ENCODE data around the gene ANKRD2.

The ANKRD2 gene

GRCh38 chr10:97578171-97578844, 5.7 kb downstream of the ANKRD2 start:
- POLR2A ChIA-PET: no interaction called here
- DNase-seq (ENCODE audit: extremely low spot score): no peak
- TF ChIP-seq LEF1 (IDR thresholded peaks at IDR 0.05; ENCODE audit: borderline replicate concordance) (no peak), BHLHE40 (IDR thresholded peaks at IDR 0.05; ENCODE audit: borderline replicate concordance) (no peak), FOXK2 (IDR thresholded peaks at IDR 0.05) (no peak), ARNT (IDR thresholded peaks at IDR 0.05) (no peak), TARDBP (IDR thresholded peaks at IDR 0.05) (no peak), NFRKB (IDR thresholded peaks at IDR 0.05) (no peak), FOXA1 (IDR thresholded peaks at IDR 0.05) (no peak), SUZ12 (IDR thresholded peaks at IDR 0.05) (no peak), ELF4 (IDR thresholded peaks at IDR 0.05) (no peak), SP1 (IDR thresholded peaks at IDR 0.05) (no peak), CTBP1 (IDR thresholded peaks at IDR 0.05; ENCODE audit: borderline replicate concordance) (no peak), FOXM1 (IDR thresholded peaks at IDR 0.05; ENCODE audit: borderline replicate concordance) (no peak), ZNF384 (IDR thresholded peaks at IDR 0.05) (no peak), HDGF (IDR thresholded peaks at IDR 0.05; ENCODE audit: borderline replicate concordance) (no peak), L3MBTL2 (conservative IDR thresholded peaks at IDR 0.05) (no peak)
- TF ChIP-seq, protein P1, sequence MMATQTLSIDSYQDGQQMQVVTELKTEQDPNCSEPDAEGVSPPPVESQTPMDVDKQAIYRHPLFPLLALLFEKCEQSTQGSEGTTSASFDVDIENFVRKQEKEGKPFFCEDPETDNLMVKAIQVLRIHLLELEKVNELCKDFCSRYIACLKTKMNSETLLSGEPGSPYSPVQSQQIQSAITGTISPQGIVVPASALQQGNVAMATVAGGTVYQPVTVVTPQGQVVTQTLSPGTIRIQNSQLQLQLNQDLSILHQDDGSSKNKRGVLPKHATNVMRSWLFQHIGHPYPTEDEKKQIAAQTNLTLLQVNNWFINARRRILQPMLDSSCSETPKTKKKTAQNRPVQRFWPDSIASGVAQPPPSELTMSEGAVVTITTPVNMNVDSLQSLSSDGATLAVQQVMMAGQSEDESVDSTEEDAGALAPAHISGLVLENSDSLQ (IDR thresholded peaks at IDR 0.05): no peak
- CTCF ChIA-PET: no interaction called here

DNA sequence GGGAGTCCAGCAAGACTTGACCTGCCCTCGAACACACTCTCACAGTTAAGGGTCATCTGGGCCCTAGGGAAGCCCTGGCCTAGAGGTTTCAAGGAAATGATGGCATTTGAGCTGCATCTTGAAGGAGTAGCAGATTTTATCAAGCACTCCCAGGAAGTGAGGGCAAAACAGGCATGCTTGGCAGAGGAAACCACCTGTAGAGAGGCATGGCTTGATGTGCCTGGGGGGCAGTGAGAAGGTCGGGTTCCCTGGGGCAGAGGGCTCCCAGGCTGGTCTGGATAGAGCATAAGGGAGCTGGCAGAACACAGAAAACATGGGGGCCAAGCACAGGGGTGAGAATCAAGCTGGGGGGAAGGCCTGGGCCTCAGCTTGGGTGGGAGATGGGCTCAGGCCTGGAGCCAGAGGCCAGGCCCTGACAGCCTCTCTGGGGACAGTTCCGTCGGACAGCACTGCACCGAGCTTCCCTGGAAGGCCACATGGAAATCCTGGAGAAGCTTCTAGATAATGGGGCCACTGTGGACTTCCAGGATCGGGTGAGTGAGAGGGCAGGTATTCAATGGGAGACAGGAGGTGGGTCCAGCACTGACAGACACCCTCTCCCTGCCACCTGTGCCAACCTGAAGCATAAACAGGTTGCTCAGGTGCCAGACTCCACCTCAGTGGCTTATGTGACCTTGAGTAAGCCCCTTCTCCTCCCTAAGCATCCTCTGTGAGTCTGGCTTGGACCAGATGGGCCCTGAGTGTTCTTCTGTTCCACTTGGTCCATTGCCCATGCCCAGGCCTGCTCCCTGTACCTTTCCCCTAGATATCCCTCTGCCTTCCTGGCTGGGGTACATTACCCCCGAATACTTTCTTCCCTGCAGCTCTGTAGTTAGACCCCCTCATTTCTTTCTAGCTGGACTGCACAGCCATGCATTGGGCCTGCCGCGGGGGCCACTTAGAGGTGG, 8.1 kb downstream of the ANKRD2 start:
- no peak for TF ChIP-seq ARNT (IDR thresholded peaks at IDR 0.05)
- no peak for TF ChIP-seq FOXM1 (IDR thresholded peaks at IDR 0.05; ENCODE audit: borderline replicate concordance)
- no peak for TF ChIP-seq L3MBTL2 (conservative IDR thresholded peaks at IDR 0.05)
- TF ChIP-seq TARDBP (IDR thresholded peaks at IDR 0.05): no peak
- TF ChIP-seq SUZ12 (IDR thresholded peaks at IDR 0.05): no peak
- TF ChIP-seq, protein P1 (IDR thresholded peaks at IDR 0.05): no peak
- TF ChIP-seq FOXA1 (IDR thresholded peaks at IDR 0.05): no peak
- no peak for TF ChIP-seq SP1 (IDR thresholded peaks at IDR 0.05)
- no peak for TF ChIP-seq CTBP1 (IDR thresholded peaks at IDR 0.05; ENCODE audit: borderline replicate concordance)
- no peak for TF ChIP-seq NFRKB (IDR thresholded peaks at IDR 0.05)
- TF ChIP-seq ZNF384 (IDR thresholded peaks at IDR 0.05): no peak
- TF ChIP-seq HDGF (IDR thresholded peaks at IDR 0.05; ENCODE audit: borderline replicate concordance): no peak
- DNase-seq (ENCODE audit: extremely low spot score): no peak
- ChIA-PET POLR2A (interaction anchor here (1.4 kb wide), 1 partner anchor 10 kb away, joined by 4 read pairs; no protein-coding TSS in a partner anchor), CTCF (interaction anchor here (1.2 kb wide), 1 partner anchor 8 kb away, joined by 3 read pairs; the partner anchor contains the start of gene ANKRD2)

DNA sequence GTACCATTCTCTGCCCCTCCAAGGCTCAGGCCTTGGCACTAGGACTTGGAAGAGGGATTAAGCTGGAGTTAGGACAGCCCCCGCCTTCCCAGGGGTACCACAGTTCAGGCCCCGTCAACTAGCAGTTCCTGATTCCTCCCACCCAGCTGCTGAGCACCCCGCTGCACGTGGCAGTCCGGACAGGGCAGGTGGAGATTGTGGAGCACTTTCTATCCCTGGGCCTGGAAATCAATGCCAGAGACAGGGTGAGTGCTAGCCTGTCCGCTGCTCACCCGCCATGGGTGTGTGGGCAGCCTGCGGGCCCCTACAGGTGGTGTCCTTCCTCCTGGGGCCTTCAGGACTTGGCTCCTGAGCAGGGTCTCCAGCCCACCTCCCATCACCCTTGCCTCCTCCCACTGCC, 9.6 kb downstream of the ANKRD2 start:
- POLR2A ChIA-PET: interaction anchor here (0.8 to 1.4 kb wide), 2 partner anchors 9 to 155 kb away, joined by 3 to 4 read pairs; partner anchors contain the start of gene ZFYVE27
- no peak for TF ChIP-seq FOXM1 (IDR thresholded peaks at IDR 0.05; ENCODE audit: borderline replicate concordance)
- no peak for TF ChIP-seq ZNF384 (IDR thresholded peaks at IDR 0.05)
- no peak for TF ChIP-seq FOXA1 (IDR thresholded peaks at IDR 0.05)
- no peak for TF ChIP-seq TARDBP (IDR thresholded peaks at IDR 0.05)
- TF ChIP-seq FOXK2 (IDR thresholded peaks at IDR 0.05): no peak
- TF ChIP-seq BHLHE40 (IDR thresholded peaks at IDR 0.05; ENCODE audit: borderline replicate concordance): no peak
- no peak for TF ChIP-seq L3MBTL2 (conservative IDR thresholded peaks at IDR 0.05)
- TF ChIP-seq SUZ12 (IDR thresholded peaks at IDR 0.05): no peak
- TF ChIP-seq NFRKB (IDR thresholded peaks at IDR 0.05): no peak
- CTCF ChIA-PET: no interaction called here
- no peak for DNase-seq (ENCODE audit: extremely low spot score)

DNA sequence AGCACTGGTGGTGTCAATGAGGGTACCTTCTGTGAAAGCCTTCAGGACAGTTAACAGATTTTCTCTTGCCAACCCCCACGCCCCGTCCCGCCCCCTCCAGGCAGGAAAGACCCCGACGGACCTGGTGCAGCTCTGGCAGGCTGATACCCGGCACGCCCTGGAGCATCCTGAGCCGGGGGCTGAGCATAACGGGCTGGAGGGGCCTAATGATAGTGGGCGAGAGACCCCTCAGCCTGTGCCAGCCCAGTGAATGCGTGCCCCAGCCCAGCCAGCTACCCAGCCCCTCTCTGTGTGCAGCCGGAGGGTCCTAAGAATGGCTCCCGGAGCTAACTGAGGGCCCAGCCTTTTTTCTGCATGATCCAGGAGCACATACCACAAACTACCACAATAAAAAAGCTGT, 10.9 kb downstream of the ANKRD2 start:
- CTCF ChIA-PET: interaction anchor here (1.7 kb wide), 1 partner anchor 11 kb away, joined by 8 read pairs; the partner anchor contains the start of gene ANKRD2
- POLR2A ChIA-PET: interaction anchor here (1.2 kb wide), 1 partner anchor 13 kb away, joined by 3 read pairs; no protein-coding TSS in a partner anchor
- TF ChIP-seq, protein P1 (IDR thresholded peaks at IDR 0.05): no peak
- no peak for TF ChIP-seq SUZ12 (IDR thresholded peaks at IDR 0.05)
- no peak for TF ChIP-seq LEF1 (IDR thresholded peaks at IDR 0.05; ENCODE audit: borderline replicate concordance)
- no peak for TF ChIP-seq ARNT (IDR thresholded peaks at IDR 0.05)
- no peak for TF ChIP-seq FOXM1 (IDR thresholded peaks at IDR 0.05; ENCODE audit: borderline replicate concordance)
- no peak for TF ChIP-seq L3MBTL2 (conservative IDR thresholded peaks at IDR 0.05)
- TF ChIP-seq FOXK2 (IDR thresholded peaks at IDR 0.05): no peak
- no peak for TF ChIP-seq CTBP1 (IDR thresholded peaks at IDR 0.05; ENCODE audit: borderline replicate concordance)
- TF ChIP-seq NFRKB (IDR thresholded peaks at IDR 0.05): no peak
- no peak for TF ChIP-seq FOXA1 (IDR thresholded peaks at IDR 0.05)
- no peak for TF ChIP-seq TARDBP (IDR thresholded peaks at IDR 0.05)
- TF ChIP-seq HDGF (IDR thresholded peaks at IDR 0.05; ENCODE audit: borderline replicate concordance): no peak
- no peak for TF ChIP-seq BHLHE40 (IDR thresholded peaks at IDR 0.05; ENCODE audit: borderline replicate concordance)
- TF ChIP-seq SP1 (IDR thresholded peaks at IDR 0.05): no peak
- DNase-seq (ENCODE audit: extremely low spot score): no peak
